ENCODE measurements around the gene UGT1A9.

- TF ChIP-seq CTCF (IDR thresholded peaks at IDR 0.05) (no peak), POLR2AphosphoS5 (IDR thresholded peaks at IDR 0.05; ENCODE audit: insufficient read depth in 1 of 2, low read depth in 1 of 2) (no peak), POLR2A (IDR thresholded peaks at IDR 0.05) (no peak)
Measured at GRCh38 chr2:233674314-233674713, 2.6 kb downstream of the UGT1A9 start.

Measured in vagina (tissue), 2 donors.